SH-SY5Y (cell line): ENCODE measurements around the gene MYH7B.

Experiments
- GATA2 ChIP-seq: IDR thresholded peaks from 2 replicates; pipeline ENCODE4 v1.6.1; 2011; ENCODE audit warnings: mild to moderate bottlenecking, low read depth, low read length
- GATA3 ChIP-seq: IDR thresholded peaks from 2 replicates; pipeline ENCODE4 v1.6.1; 2011; ENCODE audit warnings: low read depth, mild to moderate bottlenecking, low read length, moderate library complexity

The MYH7B gene

DNA sequence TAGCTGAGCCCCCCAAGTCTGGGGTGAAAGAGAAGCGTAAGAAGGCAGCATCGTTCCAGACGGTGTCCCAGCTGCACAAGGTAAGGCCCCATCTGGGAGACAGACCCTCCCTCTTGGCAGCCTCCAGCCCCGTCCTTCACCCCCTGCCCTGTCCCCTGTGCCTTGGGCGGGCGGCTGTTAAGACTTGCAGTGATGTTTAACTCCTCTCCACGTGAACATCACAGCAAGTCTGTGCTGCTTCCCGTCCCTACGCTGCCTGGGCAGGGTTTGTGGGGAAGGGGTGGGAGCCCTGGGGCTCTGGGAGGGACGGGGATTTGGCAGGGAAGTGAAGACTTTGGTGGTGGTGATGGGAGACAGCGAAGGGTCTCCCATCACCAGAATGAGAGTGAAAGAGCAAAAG lies 34.6 kb downstream of the MYH7B start:
- no peak for TF ChIP-seq GATA3
- no peak for TF ChIP-seq GATA2

DNA sequence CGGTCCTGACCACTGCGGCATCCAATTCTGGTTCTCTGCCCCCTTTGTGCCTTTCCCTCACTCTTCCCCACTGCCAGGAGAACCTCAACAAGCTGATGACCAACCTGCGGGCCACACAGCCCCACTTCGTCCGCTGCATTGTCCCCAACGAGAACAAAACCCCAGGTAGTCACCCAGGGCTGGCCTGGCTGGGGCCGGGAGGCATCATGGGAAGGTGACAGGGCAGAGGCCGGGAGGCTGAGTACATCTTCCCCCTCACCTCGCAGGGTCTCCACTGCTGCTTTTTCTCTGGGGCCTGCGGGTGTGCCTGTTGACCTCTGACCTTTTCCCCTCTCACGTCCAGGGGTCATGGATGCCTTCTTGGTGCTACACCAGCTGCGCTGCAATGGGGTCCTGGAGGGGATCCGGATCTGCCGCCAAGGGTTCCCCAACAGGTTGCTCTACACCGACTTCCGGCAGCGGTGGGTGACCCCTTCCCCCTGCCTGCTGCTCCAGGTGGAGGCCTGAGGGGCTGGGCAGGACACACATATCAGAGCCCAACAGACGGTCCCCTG lies 35.1 kb downstream of the MYH7B start:
- TF ChIP-seq GATA3 (no peak), GATA2 (no peak)

DNA sequence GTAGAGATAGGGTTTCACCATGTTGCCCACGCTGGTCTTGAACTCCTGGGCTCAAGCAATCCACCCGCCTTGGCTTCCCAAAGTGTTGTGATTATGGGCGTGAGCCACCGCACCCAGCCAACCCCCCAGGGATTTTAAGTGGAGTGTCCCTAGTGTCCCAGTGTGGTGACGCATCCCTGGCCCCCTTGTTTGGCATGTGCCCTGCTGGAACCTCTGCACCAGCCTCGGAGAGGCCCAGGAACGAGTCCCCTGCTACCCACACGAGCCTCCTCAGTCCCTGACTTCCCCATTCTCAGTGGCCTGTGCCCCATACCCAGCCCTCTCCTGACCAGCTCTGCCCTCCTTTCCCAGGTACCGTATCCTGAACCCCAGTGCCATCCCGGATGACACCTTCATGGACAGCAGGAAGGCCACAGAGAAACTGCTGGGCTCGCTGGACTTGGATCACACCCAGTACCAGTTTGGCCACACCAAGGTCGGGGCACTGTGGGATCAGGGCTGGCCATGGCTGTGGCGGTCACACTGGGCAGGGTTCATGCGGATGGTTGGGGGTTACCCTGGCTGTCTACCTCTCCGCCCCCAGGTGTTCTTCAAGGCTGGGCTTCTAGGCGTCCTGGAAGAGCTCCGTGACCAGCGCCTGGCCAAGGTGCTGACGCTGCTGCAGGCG lies 37.2 kb downstream of the MYH7B start:
- TF ChIP-seq GATA2 = no peak
- no peak for TF ChIP-seq GATA3

DNA sequence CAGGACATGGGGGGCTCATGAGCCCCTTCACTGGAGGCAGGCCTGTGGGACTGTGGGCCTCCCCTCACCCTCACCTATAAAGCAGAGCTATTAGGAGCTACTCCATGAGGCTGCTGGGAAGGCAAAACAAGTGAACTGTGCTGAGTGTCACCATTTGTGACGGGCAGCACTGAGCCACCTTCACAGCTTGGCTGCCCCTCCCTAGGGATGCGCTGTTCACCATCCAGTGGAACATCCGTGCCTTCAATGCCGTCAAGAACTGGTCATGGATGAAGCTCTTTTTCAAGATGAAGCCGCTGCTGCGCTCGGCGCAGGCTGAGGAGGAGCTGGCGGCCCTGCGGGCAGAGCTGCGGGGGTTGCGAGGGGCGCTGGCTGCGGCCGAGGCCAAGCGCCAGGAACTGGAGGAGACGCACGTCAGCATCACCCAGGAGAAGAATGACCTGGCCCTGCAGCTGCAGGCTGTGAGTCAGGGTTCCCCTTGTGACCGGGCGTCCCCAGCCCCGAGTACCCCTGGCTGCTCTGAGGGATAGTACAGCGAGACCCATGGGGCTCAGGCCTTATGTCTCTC lies 38.4 kb downstream of the MYH7B start:
- TF ChIP-seq GATA2 = no peak

DNA sequence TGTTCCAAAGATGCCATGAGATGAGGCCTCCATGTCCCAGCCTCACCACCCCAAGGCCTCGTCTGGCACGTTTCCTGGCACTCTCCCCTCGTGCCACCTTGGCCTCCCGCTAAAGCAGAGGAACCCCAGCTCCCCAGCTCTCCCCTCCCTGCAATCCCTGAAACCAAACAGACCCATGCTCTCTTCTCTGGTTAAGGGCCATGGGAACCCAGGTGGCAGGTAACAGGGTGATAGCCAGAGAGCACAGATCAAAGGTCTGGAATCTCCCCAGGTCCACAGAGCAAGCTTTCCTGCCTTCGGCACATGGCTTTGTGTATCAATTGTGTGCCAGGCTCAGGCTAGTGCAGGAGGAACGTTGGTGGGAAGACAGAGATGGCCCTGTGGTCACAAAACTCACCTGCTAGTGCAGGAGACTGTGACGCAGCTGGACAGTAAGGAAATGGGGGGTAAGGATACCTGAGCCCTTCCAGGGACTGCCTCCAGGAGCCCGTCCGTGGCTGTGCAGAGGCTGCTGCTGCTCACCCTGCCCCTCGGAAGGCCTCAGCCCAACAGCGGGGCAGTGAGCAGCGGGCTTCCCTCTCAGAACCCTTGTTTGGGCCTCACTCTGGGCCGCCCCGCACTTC lies 39.0 kb downstream of the MYH7B start:
- TF ChIP-seq GATA2 = no peak
- TF ChIP-seq GATA3 = no peak

DNA sequence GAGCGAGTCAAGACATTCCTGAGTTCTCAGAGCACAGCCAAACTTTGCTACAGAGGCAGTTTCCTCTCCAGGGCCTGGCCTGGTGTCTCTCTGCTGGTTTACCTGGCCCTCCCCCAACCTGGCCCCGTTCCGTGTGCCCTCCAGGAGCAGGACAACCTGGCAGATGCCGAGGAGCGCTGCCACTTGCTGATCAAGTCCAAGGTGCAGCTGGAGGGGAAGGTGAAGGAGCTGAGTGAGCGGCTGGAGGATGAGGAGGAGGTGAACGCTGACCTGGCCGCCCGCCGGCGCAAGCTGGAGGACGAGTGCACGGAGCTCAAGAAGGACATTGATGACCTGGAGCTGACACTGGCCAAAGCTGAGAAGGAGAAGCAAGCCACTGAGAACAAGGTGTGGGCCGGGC lies 39.5 kb downstream of the MYH7B start:
- TF ChIP-seq GATA3 (no peak), GATA2 (no peak)

DNA sequence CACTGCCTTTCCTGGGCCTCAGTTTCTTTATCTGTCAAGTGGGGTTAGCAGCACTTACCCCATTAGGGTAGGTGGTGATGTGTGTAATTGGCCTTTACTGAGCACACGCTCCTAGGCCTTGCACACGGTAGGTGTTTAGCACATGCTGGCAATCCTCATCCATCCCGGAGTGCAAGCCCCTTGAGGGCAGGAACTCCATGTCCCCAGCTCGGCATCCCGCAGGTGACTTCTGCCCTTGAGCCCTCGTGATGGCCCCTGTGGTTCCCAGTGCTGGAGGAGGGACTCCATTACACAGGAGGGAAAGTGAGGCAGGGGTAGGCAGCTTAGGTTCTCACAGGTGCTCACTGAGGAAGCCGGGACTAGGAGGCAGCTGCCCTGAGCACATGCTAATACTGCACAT lies 40.0 kb downstream of the MYH7B start:
- no peak for TF ChIP-seq GATA3
- no peak for TF ChIP-seq GATA2

DNA sequence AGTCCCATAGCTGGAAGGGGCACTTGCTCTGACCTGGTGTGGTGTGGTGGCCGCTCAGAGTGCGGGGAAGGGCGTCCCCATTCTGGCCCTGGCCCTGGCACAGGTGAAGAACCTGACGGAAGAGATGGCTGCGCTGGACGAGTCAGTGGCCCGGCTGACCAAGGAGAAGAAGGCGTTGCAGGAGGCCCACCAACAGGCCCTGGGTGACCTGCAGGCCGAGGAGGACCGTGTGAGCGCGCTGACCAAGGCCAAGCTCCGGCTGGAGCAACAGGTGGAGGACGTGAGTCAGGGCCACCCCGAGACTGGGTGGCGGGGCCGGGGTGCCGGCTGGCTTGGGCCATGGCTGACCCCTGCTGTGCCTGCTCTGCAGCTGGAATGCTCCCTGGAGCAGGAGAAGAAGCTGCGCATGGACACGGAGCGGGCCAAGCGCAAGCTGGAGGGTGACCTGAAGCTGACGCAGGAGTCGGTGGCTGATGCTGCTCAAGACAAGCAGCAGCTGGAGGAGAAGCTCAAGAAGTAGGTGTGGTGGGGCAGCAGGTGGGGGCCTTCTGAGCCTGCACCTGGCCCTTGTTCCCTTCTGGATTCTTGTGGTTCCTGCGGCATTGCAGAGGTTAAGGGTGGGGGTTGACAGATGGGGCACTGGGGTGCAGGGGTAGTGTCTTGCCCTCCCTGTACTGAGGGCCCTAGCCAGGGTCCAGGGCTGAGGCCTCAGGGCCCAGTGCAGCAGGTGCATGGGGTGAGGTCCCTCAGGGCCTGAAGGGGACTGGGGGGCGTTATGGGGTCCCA lies 40.8 kb downstream of the MYH7B start:
- no peak for TF ChIP-seq GATA2
- no peak for TF ChIP-seq GATA3

DNA sequence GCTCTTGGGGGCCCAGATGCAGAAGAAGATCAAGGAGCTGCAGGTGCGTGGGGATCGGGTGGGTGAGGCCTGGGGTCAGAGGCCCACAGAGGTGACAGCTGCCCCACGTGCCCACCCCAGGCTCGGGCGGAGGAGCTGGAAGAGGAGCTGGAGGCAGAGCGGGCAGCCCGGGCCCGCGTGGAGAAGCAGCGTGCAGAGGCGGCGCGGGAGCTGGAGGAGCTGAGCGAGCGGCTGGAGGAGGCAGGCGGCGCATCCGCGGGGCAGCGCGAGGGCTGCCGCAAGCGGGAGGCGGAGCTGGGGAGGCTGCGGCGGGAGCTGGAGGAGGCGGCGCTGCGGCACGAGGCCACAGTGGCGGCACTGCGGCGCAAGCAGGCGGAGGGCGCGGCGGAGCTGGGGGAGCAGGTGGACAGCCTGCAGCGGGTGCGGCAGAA lies 41.5 kb downstream of the MYH7B start:
- TF ChIP-seq GATA2 (no peak), GATA3 (no peak)

DNA sequence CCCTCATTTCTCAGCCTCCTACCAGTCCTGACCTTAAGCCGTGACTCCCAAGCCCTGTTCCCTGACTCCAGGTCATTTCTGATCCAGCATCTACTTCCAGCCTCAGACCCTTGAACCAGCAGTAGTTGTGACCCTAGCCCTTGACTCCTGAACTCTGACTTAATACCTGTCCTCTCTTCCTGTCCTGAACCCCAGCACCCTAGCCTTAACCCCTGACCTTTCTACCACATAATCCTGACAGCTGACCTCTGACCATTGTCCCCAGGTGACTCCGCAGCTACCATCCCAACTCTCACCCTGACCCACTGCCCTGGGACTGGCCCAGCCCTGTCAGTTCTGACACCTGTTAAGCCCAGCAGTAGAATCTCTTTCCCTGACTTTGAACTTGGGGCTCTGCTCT lies 42.1 kb downstream of the MYH7B start:
- TF ChIP-seq GATA2 = no peak
- TF ChIP-seq GATA3 = no peak

DNA sequence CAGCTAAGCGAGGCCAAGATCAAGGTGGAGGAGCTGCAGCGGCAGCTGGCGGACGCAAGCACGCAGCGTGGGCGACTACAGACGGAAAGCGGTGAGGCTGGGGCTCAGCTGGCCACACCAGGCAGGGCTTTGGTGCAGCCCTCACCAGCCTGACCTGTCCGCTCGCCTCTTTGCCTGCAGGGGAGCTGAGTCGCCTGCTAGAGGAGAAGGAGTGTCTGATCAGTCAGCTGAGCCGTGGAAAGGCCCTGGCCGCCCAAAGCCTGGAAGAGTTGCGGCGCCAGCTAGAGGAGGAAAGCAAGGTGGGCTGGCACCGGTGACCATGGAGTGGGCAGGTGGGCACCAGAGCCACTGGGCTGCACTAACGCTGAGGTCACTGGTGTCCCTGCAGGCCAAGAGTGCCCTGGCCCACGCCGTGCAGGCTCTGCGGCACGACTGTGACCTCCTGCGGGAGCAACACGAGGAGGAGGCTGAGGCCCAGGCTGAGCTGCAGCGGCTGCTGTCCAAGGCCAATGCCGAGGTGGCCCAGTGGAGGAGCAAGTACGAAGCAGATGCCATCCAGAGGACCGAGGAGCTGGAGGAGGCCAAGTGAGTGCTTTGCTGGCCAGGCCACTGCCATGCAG lies 42.8 kb downstream of the MYH7B start:
- TF ChIP-seq GATA2 = no peak
- no peak for TF ChIP-seq GATA3

DNA sequence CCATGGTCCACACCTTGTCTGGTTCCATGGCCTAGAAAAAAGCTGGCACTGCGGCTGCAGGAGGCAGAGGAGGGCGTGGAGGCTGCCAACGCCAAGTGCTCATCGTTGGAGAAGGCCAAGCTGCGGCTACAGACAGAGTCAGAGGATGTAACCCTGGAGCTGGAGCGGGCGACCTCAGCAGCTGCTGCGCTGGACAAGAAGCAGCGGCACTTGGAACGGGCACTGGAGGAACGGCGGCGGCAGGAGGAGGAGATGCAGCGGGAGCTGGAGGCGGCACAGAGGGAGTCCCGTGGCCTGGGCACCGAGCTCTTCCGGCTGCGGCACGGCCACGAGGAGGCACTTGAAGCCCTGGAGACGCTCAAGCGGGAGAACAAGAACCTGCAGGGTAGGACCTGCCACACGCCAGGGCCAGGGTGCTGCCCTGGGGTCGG lies 43.4 kb downstream of the MYH7B start:
- TF ChIP-seq GATA2 = no peak
- TF ChIP-seq GATA3 = no peak

DNA sequence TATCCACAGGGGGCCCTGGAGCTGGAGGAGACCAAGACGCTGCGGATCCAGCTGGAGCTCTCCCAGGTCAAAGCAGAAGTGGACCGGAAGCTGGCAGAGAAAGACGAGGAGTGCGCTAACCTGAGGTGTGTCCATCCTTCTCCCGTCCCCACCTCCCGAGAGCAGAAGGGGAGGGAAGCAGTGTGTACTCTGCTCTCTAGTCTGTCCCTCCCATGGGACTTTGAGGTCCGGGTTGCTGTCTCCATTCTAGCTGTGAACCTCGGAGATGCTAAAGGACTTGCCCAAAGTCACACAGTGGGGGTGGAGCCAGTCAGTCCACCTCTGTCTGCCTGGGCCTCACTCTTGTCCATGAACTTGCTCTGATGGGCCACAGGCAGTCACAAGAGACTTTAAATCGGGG lies 44.1 kb downstream of the MYH7B start:
- TF ChIP-seq GATA3 (no peak), GATA2 (no peak)

DNA sequence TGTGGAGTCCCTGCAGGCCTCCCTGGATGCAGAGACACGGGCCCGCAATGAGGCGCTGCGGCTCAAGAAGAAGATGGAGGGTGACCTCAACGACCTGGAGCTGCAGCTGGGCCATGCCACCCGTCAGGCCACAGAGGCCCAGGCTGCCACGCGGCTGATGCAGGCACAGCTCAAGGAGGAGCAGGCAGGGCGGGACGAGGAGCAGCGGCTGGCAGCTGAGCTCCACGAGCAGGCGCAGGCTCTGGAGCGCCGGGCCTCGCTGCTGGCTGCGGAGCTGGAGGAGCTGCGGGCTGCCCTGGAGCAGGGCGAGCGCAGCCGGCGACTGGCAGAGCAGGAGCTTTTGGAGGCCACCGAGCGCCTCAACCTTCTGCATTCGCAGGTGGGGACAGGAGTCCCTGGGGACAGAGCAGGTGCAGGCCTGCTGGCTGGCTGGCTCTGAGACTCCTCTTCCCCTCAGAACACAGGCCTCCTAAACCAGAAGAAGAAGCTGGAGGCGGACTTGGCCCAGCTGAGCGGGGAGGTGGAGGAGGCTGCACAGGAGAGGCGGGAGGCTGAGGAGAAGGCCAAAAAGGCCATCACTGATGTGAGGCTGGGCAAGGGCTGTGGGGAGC lies 44.7 kb downstream of the MYH7B start:
- TF ChIP-seq GATA2 (no peak), GATA3 (no peak)
